GM10847 (cell line): ENCODE results near the gene PNPLA8.

Experiments used
- POLR2A ChIP-seq: IDR thresholded peaks from 2 replicates; pipeline ENCODE4 v1.6.1; 2011; ENCODE audit not compliant: insufficient read length; ENCODE audit errors: extremely low read depth

PNPLA8 gene

DNA sequence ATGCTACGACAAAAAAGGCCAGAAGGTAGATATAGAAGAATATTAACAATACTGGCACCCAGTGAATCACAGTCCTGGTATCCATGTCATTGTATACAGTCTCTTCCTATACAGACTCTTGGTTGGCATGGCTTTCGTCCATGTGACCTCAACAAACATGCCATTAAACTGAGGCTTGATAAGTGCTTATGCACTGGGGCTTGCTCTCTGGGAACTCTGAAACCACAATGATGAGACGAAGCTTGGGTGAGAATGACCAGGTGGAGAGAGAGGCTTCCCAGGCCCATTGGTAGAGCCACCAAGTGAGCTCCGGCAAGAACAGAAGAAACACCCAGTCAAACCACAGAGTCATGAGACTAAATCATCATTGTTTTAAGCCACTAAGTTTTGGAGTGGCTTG lies 33.2 kb downstream of the PNPLA8 start:
- no peak for TF ChIP-seq POLR2A

DNA sequence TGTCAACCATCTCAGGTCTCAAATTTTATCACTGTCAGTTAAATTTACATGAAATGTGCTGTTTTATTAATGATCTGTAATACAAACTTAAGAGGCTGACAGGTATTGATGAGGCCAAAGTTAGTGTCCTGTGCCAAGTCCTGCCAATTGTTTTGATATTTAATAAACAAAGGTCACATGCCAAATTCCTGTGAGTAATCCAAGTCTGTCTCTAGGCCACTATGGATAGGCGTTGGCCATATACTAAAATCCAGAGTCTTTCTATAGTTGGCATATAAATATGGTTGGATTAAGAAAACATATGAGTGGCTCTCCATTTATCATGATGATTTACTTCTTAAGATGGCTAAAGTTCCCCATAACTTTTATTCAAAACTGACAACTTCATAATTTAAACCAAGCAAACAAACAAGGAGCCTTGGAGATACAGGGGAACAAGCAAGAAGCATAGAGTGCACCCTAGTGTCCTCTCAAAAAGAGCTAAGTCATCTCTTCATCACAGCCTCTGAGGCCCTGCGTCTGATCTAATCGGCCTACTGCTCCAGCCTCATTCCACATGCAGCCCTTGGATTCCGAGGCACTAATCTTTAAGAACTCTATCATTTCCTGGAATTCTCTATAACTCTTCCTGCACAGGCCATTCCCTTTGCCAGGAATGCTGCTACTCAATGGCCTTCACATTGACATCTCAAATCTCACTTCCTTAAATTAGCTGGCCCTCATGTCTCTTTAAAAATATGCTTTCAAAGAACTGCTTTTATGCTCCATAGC lies 37.0 kb downstream of the PNPLA8 start:
- TF ChIP-seq POLR2A, result no peak

DNA sequence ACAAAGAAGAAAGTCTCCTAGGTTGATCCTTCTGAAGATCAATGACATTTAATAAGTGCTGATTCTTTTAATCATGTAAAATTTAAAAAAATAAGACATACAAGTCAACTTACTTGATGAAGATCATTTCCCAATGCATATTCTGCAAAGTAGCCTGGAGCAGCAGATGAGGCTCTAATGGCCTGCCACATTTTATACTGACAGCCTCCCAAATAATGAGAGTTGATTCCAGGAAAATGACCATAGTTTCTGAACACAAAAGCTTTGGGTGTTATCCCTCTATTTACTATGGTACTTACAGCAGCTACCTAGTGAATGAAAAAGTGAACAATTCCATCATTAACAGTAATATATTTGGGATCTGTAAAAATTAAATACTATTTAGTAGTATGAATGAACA lies 38.3 kb downstream of the PNPLA8 start:
- no peak for TF ChIP-seq POLR2A

DNA sequence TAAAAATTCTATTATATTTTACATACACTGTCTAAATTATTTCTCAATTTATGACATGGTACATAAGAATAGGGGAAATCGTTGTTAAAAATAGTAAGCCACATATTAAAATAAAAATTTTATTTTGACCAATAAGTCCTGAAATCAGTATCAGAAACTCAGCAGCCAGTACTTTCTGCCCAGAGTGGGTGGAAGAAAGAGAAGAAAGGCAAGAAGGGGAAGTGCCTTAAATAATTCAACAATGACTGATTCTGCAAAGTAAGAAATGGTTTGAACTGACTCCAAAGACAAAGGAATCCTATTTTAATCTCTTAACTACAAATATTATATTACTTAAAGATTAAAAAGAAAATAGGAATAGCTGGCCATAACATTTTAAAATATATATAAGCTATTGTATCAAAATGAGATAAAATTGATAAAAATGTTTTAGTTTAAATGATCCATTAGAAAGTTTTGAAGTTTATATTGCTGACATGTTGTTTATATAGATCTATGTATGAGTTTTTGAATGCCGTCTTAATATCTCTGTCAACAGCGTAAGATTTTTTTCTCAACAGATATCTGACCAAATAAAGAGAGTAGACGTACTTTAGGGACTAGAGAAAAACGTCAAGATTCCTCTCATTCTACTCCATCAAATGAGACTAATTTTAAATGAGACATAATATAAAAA lies 39.5 kb downstream of the PNPLA8 start:
- TF ChIP-seq POLR2A, result no peak

DNA sequence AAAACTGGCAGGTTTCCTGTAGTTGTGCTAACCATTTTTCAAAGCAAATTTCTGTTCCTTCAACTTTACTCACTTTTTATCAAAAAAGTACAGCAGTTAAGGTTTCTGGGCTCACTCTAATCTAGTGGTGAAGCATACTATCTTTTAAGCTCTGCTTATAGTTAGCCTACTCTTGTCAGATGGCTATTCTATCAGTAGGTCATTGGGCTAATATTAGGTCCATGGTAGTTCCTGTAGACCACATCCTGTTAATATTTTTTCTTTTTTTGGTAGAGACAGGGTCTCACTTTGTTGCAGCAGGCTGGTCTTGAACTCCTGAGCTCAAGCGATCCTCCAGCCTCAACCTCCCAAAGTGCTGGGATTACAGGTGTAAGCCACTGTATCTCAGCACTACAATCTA lies 41.8 kb downstream of the PNPLA8 start:
- TF ChIP-seq POLR2A, result no peak

DNA sequence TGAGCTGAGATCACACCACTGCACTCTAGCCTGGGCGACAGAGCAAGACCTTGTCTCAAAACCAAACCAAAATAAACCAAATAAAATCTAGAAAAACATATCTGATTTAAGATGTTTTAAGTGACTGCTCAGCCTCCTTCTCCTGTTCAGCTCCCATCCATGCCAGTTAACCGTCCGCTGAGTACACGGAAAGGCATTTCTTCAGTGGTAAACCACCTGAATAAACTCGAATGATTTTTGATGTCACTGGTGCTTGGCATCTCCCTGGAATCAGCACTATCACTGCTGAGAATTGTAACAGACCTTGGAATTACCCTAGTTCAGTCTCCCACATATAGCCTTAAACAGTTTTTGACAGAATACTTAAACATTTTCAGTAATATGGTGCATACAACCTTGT lies 45.6 kb downstream of the PNPLA8 start:
- no peak for TF ChIP-seq POLR2A

DNA sequence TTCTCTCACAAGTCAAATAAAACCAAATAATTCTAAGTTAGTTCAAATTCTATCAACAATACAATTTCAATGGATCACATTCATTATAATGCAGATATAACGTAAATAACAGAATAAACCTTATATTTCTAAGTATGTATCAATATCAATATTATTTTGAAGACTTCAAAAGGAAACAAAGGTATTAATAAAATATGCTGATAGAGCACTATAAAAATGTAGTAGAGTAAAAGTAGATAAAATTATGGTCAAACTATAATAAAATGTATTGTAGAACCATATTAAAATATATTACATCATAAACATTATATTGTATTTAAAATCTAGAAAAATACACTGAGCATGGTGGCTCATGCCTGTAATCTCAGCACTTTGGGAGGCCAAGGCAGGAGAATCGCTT lies 46.2 kb downstream of the PNPLA8 start:
- no peak for TF ChIP-seq POLR2A

DNA sequence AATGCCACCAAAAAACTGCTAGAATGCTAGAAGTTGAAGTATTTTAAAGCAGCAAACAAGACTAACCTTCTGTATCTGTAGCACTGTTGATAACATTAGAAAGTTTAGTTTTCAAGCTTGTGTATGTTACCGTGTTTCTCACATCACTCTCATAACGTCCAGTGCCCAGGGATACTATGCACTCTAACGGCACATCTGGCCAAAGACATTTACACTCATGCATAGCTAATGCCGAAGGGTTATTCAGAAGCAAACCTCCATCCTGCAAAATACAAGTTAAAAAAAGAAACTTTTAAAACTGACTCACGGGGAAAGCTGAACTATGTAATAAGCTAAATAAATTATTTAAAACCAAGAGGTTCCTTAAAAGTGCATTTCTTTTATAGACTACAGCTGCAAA lies 46.8 kb downstream of the PNPLA8 start:
- TF ChIP-seq POLR2A, result no peak

DNA sequence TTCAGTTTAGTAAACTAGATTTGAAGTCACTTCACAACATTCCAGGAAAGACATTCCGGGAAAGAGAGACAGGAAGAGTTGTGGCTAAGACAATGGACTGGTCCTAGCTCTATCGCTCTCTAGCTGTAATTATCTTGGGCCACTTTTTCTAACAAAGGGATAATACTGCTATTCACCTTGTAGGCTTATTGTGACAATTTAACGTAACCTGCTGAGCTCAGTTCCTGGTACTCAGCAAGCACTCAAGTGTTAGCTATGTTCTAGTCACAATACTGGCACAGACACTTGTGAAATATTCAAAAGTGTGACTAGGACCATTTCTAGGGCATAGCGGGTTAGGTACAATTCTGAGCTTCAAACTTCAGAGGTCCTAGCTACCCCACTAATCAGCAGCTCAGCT lies 57.7 kb downstream of the PNPLA8 start:
- no peak for TF ChIP-seq POLR2A

DNA sequence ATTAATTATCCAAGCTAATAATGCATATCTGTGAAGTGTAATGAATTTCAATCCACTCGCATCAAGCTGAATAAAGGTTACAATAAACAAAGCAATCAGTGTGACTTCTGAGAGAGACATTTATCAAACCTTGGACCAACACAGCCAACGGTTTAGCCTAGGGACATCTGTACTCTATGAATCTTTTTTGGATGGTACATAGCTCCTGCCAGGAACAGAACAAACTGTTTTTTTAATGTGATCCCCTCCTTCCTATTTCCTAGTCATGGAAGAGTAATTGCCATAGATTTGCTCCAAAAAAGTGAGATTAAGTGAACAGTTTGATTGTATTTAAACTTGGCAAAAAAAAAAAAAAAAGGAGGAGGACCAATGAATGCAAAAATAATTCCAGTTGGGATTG lies 58.5 kb downstream of the PNPLA8 start:
- TF ChIP-seq POLR2A, result no peak

DNA sequence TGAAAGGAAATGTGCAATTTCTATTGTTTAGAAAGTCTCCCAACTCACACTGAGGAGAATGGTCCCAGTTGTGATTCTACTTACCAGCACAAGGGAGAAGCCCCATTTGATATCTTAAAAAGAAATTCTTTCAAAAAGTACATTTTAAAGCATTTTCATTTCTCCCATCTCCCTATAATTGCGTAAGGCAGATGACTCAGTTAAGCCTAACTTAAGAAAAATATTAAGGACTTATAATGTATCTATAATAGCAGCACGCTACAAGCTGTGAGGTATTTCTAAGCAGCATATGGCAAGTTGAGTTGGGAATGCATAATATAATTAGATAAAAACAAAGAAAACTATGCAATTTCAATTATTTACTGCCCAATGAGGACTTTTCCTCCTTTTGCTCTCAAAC lies 61.2 kb downstream of the PNPLA8 start:
- TF ChIP-seq POLR2A, result no peak

DNA sequence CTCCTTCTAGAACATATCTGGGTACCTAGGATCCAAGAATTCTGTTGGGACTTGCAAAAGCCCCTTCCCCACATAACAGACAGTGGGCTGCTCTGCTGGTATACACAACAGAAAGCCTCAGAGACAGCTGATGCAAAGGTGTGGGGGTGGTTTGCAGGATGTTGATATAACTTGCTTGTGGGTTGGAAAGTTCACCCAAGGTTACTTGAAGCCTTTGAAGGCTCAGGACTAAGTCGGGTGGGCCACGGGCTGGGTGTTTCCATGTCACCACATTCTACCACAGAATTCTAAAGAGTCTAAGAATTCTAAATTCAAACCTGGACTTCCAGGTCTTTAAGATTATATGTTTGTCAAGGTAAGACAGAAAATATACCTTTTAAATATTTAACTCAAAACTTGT lies 62.3 kb downstream of the PNPLA8 start:
- TF ChIP-seq POLR2A, result no peak

DNA sequence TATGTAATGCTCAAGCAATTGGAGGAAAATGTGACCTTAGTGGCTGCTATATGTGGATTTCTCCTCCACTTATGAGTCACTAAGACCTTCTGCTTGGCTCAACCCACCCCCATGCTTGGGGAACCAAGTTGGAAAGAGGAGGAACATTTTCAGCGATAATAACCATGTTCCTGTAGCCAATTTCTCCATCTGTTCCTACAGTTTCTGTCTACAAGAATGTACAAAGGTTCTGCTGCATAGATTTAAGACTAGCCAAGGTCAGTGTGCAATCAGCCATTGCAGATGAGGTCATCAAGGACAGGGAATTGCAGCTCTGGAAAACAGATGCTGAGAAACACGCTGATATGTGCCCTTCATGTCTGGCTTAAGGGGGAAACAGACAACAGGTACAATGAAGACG lies 64.1 kb downstream of the PNPLA8 start:
- TF ChIP-seq POLR2A, result no peak

DNA sequence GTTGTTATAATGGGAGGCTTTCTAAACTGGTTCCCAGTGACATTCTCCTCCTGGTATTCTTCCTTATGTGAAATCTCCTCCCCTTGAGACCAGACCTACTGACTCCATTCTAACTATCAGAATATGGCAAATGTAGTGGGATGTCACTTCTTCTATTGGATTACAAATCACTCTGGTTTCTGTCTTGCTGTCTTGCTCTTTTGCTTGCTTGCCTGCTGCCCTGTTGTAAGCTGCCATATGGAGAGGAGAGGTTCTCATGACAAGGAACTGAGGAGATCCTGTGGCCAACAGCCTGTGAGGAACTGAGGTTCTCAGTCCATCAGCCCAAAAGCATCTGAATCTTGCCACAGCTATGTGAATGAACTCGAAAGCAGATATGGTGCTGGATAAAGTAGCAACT lies 65.0 kb downstream of the PNPLA8 start:
- no peak for TF ChIP-seq POLR2A

DNA sequence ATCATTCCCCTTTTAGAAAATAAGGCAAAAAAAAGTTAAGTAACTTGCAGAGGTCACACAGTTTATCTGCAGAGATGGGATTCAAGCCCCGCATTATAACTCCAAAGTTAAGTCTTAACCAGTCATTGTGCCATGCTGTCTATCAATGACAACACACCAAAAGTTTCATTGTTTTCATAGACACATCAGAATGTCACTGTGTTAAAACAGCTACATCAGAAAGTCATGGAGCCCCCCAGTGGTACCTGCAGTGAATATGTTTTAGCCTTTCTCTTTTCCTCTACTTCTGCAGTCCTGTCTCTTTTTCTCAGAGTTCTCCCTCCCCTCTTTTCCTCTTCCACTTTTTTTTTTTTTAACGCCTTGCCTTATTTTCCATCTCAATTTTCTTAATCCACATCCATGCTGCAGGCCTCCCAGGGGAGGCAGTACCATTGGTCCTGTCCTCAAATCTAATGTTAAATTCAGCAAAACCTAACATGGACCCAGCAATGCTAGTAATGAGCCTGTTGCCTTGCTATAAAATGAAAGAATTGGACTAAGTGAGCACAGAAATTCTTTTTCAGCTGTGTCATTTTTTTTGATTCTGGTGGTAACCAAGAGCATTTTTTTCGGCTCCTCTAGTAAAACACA lies 65.9 kb downstream of the PNPLA8 start:
- no peak for TF ChIP-seq POLR2A

DNA sequence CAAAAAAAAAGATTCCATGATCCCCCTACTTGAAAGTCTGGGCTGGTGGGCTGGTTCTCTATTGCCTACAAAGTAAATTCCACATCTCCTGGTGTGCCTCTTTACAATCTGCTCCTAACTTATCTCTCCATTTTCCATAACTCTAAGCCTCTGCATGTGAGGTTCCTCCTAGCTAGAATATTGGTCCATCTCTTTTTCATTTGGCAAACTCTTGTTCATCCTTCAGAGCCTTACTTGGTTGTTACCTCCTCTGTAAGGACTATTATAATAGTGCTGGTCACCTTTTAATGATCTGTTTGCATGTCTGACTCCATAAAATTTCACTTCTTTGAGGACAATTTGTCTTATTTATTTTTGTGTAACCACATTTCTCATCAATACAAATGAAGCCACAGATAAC lies 68.1 kb downstream of the PNPLA8 start:
- no peak for TF ChIP-seq POLR2A
